ENCODE measurements around the gene CFAP161.

GRCh38 chr15:81174125-81174791 lies 40.2 kb downstream of the CFAP161 start:
- TF ChIP-seq, protein P1, sequence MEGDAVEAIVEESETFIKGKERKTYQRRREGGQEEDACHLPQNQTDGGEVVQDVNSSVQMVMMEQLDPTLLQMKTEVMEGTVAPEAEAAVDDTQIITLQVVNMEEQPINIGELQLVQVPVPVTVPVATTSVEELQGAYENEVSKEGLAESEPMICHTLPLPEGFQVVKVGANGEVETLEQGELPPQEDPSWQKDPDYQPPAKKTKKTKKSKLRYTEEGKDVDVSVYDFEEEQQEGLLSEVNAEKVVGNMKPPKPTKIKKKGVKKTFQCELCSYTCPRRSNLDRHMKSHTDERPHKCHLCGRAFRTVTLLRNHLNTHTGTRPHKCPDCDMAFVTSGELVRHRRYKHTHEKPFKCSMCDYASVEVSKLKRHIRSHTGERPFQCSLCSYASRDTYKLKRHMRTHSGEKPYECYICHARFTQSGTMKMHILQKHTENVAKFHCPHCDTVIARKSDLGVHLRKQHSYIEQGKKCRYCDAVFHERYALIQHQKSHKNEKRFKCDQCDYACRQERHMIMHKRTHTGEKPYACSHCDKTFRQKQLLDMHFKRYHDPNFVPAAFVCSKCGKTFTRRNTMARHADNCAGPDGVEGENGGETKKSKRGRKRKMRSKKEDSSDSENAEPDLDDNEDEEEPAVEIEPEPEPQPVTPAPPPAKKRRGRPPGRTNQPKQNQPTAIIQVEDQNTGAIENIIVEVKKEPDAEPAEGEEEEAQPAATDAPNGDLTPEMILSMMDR (IDR thresholded peaks at IDR 0.05) = no peak
- TF ChIP-seq, protein P2, sequence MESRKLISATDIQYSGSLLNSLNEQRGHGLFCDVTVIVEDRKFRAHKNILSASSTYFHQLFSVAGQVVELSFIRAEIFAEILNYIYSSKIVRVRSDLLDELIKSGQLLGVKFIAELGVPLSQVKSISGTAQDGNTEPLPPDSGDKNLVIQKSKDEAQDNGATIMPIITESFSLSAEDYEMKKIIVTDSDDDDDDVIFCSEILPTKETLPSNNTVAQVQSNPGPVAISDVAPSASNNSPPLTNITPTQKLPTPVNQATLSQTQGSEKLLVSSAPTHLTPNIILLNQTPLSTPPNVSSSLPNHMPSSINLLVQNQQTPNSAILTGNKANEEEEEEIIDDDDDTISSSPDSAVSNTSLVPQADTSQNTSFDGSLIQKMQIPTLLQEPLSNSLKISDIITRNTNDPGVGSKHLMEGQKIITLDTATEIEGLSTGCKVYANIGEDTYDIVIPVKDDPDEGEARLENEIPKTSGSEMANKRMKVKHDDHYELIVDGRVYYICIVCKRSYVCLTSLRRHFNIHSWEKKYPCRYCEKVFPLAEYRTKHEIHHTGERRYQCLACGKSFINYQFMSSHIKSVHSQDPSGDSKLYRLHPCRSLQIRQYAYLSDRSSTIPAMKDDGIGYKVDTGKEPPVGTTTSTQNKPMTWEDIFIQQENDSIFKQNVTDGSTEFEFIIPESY (IDR thresholded peaks at IDR 0.05; ENCODE audit: borderline replicate concordance, low read depth) = no peak
- no peak for TF ChIP-seq YY1 (IDR thresholded peaks at IDR 0.05; ENCODE audit: low read depth)
- no peak for TF ChIP-seq MAX (IDR thresholded peaks at IDR 0.05; ENCODE audit: low read depth)
- no peak for TF ChIP-seq NFIC (IDR thresholded peaks at IDR 0.05; ENCODE audit: borderline replicate concordance)
- no peak for TF ChIP-seq PBX3 (IDR thresholded peaks at IDR 0.05)
- TF ChIP-seq CHD2 (IDR thresholded peaks at IDR 0.05; ENCODE audit: low read length, partially characterized antibody) = no peak
- TF ChIP-seq RFX5 (IDR thresholded peaks at IDR 0.05; ENCODE audit: low read length) = no peak
- TF ChIP-seq EP300 (IDR thresholded peaks at IDR 0.05; ENCODE audit: borderline replicate concordance in 1 of 2, low read depth in 1 of 2, low read length in 1 of 2) = no peak
- no peak for TF ChIP-seq GATA2 (CRISPR knock-in tag; IDR thresholded peaks at IDR 0.05)
- no peak for TF ChIP-seq JUND (IDR thresholded peaks at IDR 0.05)
- TF ChIP-seq REST (IDR thresholded peaks at IDR 0.05; ENCODE audit: low read depth, low read length) = no peak

Data from SK-N-SH (cell line).